ENCODE results near the gene TSPAN9.
A peak's percentile ranks its signal among the peaks of the same experiment; 100 is the strongest.

The TSPAN9 gene, protein sequence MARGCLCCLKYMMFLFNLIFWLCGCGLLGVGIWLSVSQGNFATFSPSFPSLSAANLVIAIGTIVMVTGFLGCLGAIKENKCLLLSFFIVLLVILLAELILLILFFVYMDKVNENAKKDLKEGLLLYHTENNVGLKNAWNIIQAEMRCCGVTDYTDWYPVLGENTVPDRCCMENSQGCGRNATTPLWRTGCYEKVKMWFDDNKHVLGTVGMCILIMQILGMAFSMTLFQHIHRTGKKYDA

DNA sequence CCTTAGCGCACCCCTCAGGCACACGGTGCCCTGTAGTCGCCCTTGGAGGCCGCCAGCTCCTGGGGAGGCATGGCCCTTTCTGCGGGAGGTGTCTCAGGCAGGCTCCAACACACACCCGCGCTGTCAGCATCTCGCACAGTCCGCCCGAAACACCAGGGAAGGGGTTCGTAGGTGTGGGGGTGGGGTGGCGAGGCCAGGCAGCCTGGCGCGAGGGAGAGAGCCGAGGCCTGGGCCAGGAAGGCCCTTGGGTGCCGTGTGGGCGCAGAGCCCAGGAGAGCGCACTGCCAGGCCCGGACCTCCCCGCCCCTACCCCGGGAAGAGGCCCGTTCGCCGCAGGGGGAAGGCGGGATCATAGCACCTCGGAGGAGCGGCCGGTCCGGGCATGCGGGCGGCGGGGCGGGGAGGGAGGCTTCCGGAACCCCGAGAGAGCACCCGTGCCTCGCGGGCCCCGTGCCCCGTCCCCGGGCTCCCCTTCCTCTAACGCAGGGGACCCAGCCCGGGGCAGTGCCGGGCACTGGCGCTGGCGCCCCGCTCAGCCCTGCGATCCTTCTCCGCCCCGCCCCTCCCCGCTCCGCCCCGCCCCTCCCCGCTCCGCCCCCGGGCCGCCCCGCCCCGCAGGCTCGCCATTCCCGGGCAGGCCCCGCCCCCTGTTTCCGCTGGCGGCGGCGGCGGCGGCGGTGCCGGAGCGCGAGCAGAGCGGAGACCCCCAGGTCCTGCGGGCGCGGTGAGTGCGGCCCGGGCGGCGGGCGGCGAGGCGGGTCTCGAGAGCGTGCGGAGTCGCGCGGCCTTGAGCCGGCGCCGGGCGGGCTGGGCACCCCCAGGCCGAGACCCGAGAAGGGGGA, at the start of gene TSPAN9:
TSS of gene TSPAN9 (plus strand) at position 650 of the 842 bp plus-strand sequence. CDS start 123,815 bp downstream, outside the sequence.
- peak; percentile 42 for DNase-seq (ENCODE audit: low read depth)
- TF ChIP-seq, protein P1, sequence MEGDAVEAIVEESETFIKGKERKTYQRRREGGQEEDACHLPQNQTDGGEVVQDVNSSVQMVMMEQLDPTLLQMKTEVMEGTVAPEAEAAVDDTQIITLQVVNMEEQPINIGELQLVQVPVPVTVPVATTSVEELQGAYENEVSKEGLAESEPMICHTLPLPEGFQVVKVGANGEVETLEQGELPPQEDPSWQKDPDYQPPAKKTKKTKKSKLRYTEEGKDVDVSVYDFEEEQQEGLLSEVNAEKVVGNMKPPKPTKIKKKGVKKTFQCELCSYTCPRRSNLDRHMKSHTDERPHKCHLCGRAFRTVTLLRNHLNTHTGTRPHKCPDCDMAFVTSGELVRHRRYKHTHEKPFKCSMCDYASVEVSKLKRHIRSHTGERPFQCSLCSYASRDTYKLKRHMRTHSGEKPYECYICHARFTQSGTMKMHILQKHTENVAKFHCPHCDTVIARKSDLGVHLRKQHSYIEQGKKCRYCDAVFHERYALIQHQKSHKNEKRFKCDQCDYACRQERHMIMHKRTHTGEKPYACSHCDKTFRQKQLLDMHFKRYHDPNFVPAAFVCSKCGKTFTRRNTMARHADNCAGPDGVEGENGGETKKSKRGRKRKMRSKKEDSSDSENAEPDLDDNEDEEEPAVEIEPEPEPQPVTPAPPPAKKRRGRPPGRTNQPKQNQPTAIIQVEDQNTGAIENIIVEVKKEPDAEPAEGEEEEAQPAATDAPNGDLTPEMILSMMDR (conservative IDR thresholded peaks at IDR 0.05; ENCODE audit: low read depth, low read length): no peak
- H3K4me3 ChIP-seq (ENCODE audit: low read depth, low read length): peak within 1 kb of the TSS; percentile 79

DNA sequence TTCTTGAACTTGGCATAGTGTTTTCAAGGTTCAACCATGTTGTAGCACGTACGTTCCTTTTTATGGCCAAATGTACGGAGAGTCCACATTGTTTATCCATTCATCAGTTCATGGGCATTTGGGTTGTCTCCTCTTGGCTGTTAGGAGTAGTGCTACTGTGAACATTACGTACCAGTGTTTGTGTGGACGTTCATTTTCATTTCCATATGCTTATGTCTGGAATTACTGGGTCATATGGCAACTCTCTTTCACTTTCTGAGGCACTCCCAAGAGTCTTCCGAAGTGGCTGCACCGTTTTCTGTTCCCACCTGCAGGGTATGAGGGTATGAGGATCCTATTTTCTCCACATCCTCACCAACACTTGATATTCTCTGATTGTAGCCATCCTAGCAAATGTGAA, 49.1 kb upstream of the TSPAN9 start:
- TF ChIP-seq, protein P1 (conservative IDR thresholded peaks at IDR 0.05; ENCODE audit: low read depth, low read length): no peak
- no peak overlapping the region for H3K4me3 ChIP-seq (ENCODE audit: low read depth, low read length)
- no peak for DNase-seq (ENCODE audit: low read depth)

DNA sequence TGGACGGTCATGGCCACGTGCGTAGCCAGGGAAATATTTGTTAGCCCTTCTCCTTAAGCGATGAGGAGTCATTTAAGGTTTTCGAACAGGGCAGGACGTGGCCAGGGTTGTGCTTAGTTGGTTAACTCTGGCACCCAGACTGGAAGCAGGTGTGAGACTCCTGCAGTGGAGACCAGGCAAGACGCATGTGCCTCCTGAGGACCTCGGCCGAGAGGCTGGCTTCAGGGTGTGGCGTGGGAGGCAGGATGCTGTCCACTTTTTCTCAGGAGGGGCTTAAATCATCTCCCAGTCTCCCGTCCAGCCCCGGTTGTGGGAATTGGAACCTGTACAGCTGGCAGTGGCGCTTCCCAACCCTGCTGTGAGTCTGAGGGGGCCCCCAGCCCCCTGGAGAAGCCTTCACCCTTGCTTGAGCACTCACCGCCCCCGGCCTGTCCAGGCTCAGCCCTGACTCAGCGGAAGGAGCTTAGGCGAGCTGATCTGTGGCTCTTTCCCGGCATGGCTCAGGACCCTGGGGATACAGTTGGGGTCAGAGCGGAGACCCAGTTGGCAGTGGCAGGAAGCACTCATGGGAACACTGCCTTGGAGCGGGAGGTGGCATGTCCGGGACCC, 46.3 kb upstream of the TSPAN9 start:
- TF ChIP-seq, protein P1 (conservative IDR thresholded peaks at IDR 0.05; ENCODE audit: low read depth, low read length): no peak
- no peak for DNase-seq (ENCODE audit: low read depth)
- H3K4me3 ChIP-seq (ENCODE audit: low read depth, low read length): no peak overlapping the region

DNA sequence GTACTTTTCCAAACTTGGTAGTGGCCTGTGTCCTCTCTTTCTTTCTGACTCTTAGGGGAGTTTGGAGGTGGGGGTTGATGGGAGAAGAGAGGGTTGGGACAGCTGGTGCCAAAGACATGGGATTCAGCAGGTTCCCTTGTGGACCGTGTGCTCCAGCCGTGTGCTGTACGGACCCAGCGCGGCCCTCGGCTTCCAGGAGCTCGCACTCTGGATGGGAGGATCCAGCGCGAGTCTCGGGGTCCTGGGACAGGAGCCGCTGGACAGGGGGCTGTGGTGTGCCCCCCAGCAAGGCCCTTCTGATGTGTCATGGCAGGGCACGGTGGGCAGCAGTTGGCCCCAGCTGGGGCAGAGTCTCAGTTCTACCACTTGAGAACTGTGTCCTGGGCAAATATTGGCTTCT, 45.0 kb upstream of the TSPAN9 start:
- no peak overlapping the region for H3K4me3 ChIP-seq (ENCODE audit: low read depth, low read length)
- no peak for DNase-seq (ENCODE audit: low read depth)
- TF ChIP-seq, protein P1 (conservative IDR thresholded peaks at IDR 0.05; ENCODE audit: low read depth, low read length): no peak

DNA sequence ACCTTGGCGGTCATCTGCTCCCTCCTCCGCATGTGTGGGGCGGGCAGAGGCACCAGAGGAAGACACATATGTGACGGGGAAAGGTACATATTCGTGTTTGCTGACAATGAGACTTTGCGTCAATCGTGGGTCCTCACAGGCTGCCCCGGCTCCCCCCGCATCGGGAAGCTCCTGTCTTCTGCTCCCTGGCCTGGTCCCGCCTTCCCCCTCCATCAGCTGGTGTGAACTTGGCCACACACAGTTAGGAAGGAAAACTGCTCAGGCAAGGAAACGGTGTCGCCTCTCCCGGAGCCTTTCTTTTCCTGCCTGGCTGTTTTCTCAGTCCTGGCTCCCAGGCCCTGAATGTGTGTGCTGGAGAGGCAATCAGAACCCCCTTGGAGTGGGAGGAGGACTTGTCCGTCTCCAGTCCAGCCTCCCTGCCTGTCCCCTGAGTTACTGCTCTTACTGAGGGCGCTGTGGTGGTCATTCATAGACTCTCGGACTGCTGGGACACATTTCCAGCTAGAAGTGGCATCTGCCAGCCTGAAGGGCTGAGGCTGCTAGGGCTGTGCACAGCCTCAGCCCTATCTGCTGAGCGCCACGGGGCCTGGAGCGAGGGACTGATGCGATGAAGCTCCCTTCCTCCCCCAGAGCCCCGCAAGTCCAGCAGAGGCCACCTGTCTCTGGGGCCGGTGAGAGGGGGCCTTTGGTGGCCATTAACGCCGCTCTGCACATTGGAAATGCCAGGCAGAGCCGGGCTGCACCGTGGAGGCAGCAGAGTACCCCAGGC, 44.2 kb upstream of the TSPAN9 start:
- TF ChIP-seq, protein P1 (conservative IDR thresholded peaks at IDR 0.05; ENCODE audit: low read depth, low read length): no peak
- no peak for DNase-seq (ENCODE audit: low read depth)
- H3K4me3 ChIP-seq (ENCODE audit: low read depth, low read length): no peak overlapping the region

DNA sequence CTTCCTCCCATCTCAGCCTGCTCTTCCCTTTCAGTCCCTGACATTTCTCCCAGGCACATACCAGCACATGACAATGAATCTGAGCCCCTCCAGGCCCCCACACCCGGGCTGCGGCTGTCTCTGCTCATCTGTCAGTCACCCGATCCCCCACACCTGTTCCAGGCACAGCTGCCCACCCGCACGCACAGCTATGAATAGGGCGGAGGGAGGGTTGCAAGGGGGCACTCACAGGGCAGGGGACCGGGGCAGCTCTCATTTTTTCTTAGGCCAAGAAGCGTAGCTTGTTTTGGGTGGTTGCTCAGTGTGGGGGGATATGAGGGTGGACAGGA, 43.7 kb upstream of the TSPAN9 start:
- DNase-seq (ENCODE audit: low read depth): no peak
- H3K4me3 ChIP-seq (ENCODE audit: low read depth, low read length): no peak overlapping the region

More for the DNA sequence above, 43.7 kb upstream of the TSPAN9 start:
- TF ChIP-seq, protein P1 (conservative IDR thresholded peaks at IDR 0.05; ENCODE audit: low read depth, low read length): no peak
